Testis (tissue), 5 donors: ENCODE results near the gene RAB6D. TPM values are rescaled to one million over a fixed set of nuclear protein-coding genes. Genes with fewer than 3 reads are reported as not detected.
"Not testable (repeated sequence)": the region's sequence is repeated elsewhere in the genome, so short reads cannot be mapped to it uniquely, and the experiment has no call there.

Source experiments
- DNase-seq: peaks from one replicate; pipeline ENCODE4 v3.0.0-alpha.2; 2019
- H3K27ac ChIP-seq, 2 donors: fragments of 200-600 bp; sonication (generic); one replicate each; pipeline ENCODE4 v1.5.1; 2019
- H3K27me3 ChIP-seq: fragments of 200-600 bp; sonication (generic); one replicate; pipeline ENCODE4 v1.5.1; 2019
- H3K36me3 ChIP-seq: fragments of 200-600 bp; sonication (generic); one replicate; pipeline ENCODE4 v1.5.1; 2017; ENCODE audit warnings: low read depth; ENCODE audit errors: missing control alignments
- H3K4me1 ChIP-seq: fragments of 200-600 bp; sonication (generic); one replicate; pipeline ENCODE4 v1.5.1; 2019
- H3K4me3 ChIP-seq, 2 donors: fragments of 200-600 bp; sonication (generic); one replicate each; pipeline ENCODE4 v1.5.1; 2017 to 2019
- H3K9me3 ChIP-seq: fragments of 200-600 bp; sonication (generic); one replicate; pipeline ENCODE4 v1.5.1; 2017
- POLR2A ChIP-seq: fragments of 450-650 bp; IDR thresholded peaks from one replicate; pipeline ENCODE4 v1.6.1; 2017; ENCODE audit warnings: antibody characterized with exemption, mild to moderate bottlenecking, moderate library complexity
- WGBS, 2 donors: methylation state at CpG; one replicate each; pipeline ENCODE4 v1.1.5; 2018; 5-methylcytosine and 5-hydroxymethylcytosine counted together
- intact Hi-C: fragments of 100-400 bp; cut with DNase I; formaldehyde crosslinking; loops from one replicate; pipeline ENCODE4 v1.15.1; 2023; ENCODE audit warnings: low total_unique reads
- long read RNA-seq, 2 donors: transcript quantifications; one replicate each; lab custom pipeline, GENCODE V29; 2026
- polyA plus RNA-seq: library from polyadenylated mRNA; stranded (reverse); fragments of 350-450 nt; fragmentation: Illumina TruSeq; extraction: RNeasy Lipid Tissue Mini Kit (QIAGEN cat#74804); gene quantifications from one replicate; pipeline ENCODE4 v1.2.3, GENCODE V29; 2014; ENCODE audit warnings: low read depth, low replicate concordance; ENCODE audit not compliant: insufficient read depth
- total RNA-seq, 2 donors: library from RNA; depleted of rRNA; stranded (reverse); fragments of >200 nt; gene quantifications; one replicate each; pipeline ENCODE4 v1.2.3, GENCODE V29; 2016
- TF ChIP-seq, protein P1 (sequence below), 3 experiments: fragments of 450-650 bp in 2 of 3; fragments of 200-600 bp in 1 of 3; sonication (generic) in 1 of 3; IDR thresholded peaks; one replicate each; pipeline ENCODE4 v1.5.1; 2016 to 2019; ENCODE audit warnings: antibody characterized with exemption in 3 of 3, mild to moderate bottlenecking in 2 of 3, moderate library complexity in 1 of 3

The RAB6D gene
- total RNA-seq (1 to 10 TPM; 1.7 to 2.5 TPM), polyA plus RNA-seq (1.3 TPM)
- long read RNA-seq, donor 1, partial matches to known transcripts: 0 of 1 reads
- long read RNA-seq, donor 1, other reads (novel, unspliced or antisense): 0 of 1 reads
- long read RNA-seq, donor 2: 0 reads

DNA sequence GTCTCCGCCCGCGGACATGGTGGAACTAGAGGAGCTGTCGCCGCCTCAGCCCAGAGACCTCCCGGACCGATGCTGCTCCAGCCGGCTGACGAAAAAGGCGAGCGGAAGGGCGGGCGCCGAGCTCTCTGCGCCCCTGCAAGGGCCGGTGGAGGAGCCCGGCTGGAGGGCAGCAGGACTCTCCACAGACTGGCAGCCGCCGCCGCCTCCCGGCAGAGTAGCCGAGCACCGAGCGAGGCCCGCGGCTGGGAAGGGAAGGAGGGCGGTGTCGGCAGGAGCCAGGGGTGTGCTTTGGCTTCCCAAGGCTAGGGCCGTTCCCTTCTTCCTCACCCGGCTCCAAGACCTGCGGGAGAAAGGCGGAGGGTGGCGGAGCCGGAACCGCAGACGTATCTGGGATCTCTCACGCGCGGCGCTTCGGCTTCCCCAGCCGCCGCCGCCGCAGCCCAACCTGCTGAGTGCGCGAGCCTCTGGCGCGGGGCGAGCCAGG is at the start of gene RAB6D:
Gene RAB6D, minus strand, starts transcription at position 466 of the 484 bp plus-strand sequence. Its CDS starts 448 bp downstream, at position 18.
- Histone ChIP-seq H3K27ac (peak within 1 kb of the TSS; percentile 61 to 77), H3K4me3 (peak within 1 kb of the TSS in 1 of 2 donors; percentile 60)
- DNase-seq: peak; percentile 37
- H3K27me3 ChIP-seq, H3K4me1 ChIP-seq, H3K9me3 ChIP-seq, H3K36me3 ChIP-seq, intact Hi-C loops: not testable (repeated sequence)
- WGBS, 2 donors: 2 to 3% methylated on average over 26 to 39 of the region's 50 CpGs

- TF ChIP-seq, protein P1, sequence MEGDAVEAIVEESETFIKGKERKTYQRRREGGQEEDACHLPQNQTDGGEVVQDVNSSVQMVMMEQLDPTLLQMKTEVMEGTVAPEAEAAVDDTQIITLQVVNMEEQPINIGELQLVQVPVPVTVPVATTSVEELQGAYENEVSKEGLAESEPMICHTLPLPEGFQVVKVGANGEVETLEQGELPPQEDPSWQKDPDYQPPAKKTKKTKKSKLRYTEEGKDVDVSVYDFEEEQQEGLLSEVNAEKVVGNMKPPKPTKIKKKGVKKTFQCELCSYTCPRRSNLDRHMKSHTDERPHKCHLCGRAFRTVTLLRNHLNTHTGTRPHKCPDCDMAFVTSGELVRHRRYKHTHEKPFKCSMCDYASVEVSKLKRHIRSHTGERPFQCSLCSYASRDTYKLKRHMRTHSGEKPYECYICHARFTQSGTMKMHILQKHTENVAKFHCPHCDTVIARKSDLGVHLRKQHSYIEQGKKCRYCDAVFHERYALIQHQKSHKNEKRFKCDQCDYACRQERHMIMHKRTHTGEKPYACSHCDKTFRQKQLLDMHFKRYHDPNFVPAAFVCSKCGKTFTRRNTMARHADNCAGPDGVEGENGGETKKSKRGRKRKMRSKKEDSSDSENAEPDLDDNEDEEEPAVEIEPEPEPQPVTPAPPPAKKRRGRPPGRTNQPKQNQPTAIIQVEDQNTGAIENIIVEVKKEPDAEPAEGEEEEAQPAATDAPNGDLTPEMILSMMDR (IDR thresholded peaks at IDR 0.05): peak; percentile 77 to 92 (median 89)
- no peak for TF ChIP-seq POLR2A
- Histone ChIP-seq H3K4me1 (no peaks in the 10 kb centered on the region), H3K4me3 (no peak overlapping the region), H3K36me3 (no peaks in the 10 kb centered on the region), H3K9me3 (no peaks in the 10 kb centered on the region), H3K27ac (peak overlapping the region in 1 of 2 donors; percentile 7), H3K27me3 (no peaks in the 10 kb centered on the region)
- WGBS, 2 donors: 10 to 15% methylated on average over 7 of the region's 7 CpGs
- peak; percentile 48 for DNase-seq
- intact Hi-C loops: loop anchor here (10.0 kb wide), 1 partner anchor 262 kb away; no protein-coding TSS in a partner anchor
Observed at GRCh38 chr2:131413148-131413747, 49.3 kb upstream of the RAB6D start.

DNA sequence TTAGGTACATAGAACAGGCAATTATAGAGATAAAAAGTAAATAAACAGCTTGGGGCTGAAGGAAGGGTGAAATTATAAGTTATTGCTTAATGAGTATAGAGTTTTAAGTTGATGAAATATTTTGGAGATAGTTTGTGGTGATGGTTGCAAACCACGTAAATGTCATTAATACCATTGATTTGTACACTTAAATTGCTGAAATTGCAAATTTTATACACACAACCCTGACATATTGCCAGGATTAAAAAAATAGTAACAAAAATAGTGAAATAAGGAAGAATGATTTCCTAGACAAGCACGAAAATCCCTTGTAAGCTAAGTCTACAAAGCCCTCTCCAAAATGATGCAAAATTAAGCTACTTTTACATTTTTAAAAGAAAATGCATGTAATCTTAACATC is 46.2 kb upstream of the RAB6D start:
- Histone ChIP-seq H3K27me3 (no peaks in the 10 kb centered on the region), H3K4me1 (no peaks in the 10 kb centered on the region), H3K36me3 (no peaks in the 10 kb centered on the region), H3K4me3 (no peak overlapping the region), H3K9me3 (no peaks in the 10 kb centered on the region), H3K27ac (no peak overlapping the region)
- no peak for DNase-seq
- 89 to 91% methylated on average over 2 of the region's 2 CpGs for WGBS, 2 donors
- no peak for TF ChIP-seq POLR2A
- TF ChIP-seq, protein P1 (IDR thresholded peaks at IDR 0.05): no peak
- intact Hi-C loops: loop anchor here (10.0 kb wide), 1 partner anchor 265 kb away; no protein-coding TSS in a partner anchor

- intact Hi-C loops: no loop called here
- Histone ChIP-seq H3K9me3 (no peaks in the 10 kb centered on the region), H3K4me3 (no peak overlapping the region)
Observed at GRCh38 chr2:131408778-131409177, 44.8 kb upstream of the RAB6D start.

DNA sequence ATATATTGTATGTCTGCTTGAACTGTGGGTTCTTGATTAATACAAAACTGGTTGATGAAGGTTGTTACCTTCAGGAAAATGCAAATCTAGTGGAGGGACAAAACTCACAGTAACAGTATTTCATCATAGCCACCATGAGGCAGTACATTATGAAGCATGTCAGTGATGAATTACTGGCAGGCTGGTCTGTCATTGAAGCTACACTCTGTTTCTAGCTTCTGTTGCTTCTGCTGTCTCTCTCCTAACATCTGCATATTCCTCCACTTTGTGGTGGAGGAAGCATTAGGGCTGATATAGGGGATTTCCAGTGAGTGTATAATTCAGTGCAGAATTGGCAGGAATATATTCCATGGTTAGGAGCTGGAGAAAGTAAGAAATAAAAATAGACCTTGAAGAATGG is 44.2 kb upstream of the RAB6D start:
- TF ChIP-seq POLR2A: no peak
- TF ChIP-seq, protein P1 (IDR thresholded peaks at IDR 0.05): no peak
- no peaks in the 10 kb centered on the region for H3K27me3 ChIP-seq
- intact Hi-C loops: no loop called here
- no peaks in the 10 kb centered on the region for H3K4me1 ChIP-seq
- H3K36me3 ChIP-seq: no peaks in the 10 kb centered on the region
- DNase-seq: no peak
- H3K9me3 ChIP-seq: no peaks in the 10 kb centered on the region
- H3K4me3 ChIP-seq: no peak overlapping the region
- no peak overlapping the region for H3K27ac ChIP-seq

More at GRCh38 chr2:131408778-131409177, 44.8 kb upstream of the RAB6D start:
- Histone ChIP-seq H3K27ac (no peak overlapping the region), H3K4me1 (no peaks in the 10 kb centered on the region), H3K27me3 (no peaks in the 10 kb centered on the region), H3K36me3 (no peaks in the 10 kb centered on the region)
- DNase-seq: no peak
- TF ChIP-seq POLR2A: no peak
- TF ChIP-seq, protein P1 (IDR thresholded peaks at IDR 0.05): no peak
